ENCODE data around the gene STAT5B.

STAT5B gene

GRCh38 chr17:42260318-42260717 is 15.9 kb downstream of the STAT5B start:
- no peak for DNase-seq (ENCODE audit: extremely low read depth, low read depth)
- TF ChIP-seq CTCF (IDR thresholded peaks at IDR 0.05; ENCODE audit: low read depth, low read length, missing control alignments): no peak
- no peak overlapping the region for H3K4me3 ChIP-seq (replicated peaks; ENCODE audit: low read depth, low read length)

GRCh38 chr17:42255445-42255844 is 20.7 kb downstream of the STAT5B start:
- no peak overlapping the region for H3K4me3 ChIP-seq (replicated peaks; ENCODE audit: low read depth, low read length)
- no peak for DNase-seq (ENCODE audit: extremely low read depth, low read depth)
- no peak for TF ChIP-seq CTCF (IDR thresholded peaks at IDR 0.05; ENCODE audit: low read depth, low read length, missing control alignments)

- H3K4me3 ChIP-seq (replicated peaks; ENCODE audit: low read depth, low read length): no peak overlapping the region
- DNase-seq (ENCODE audit: extremely low read depth, low read depth): no peak
- TF ChIP-seq CTCF (IDR thresholded peaks at IDR 0.05; ENCODE audit: low read depth, low read length, missing control alignments): no peak
Measured at GRCh38 chr17:42253578-42253977, 22.6 kb downstream of the STAT5B start.

- H3K4me3 ChIP-seq (replicated peaks; ENCODE audit: low read depth, low read length): no peak overlapping the region
- DNase-seq (ENCODE audit: extremely low read depth, low read depth): no peak
- TF ChIP-seq CTCF (IDR thresholded peaks at IDR 0.05; ENCODE audit: low read depth, low read length, missing control alignments): no peak
Measured at GRCh38 chr17:42252597-42253550, 23.3 kb downstream of the STAT5B start.

- DNase-seq (ENCODE audit: extremely low read depth, low read depth): no peak
- TF ChIP-seq CTCF (IDR thresholded peaks at IDR 0.05; ENCODE audit: low read depth, low read length, missing control alignments): peak; percentile 30
- no peak overlapping the region for H3K4me3 ChIP-seq (replicated peaks; ENCODE audit: low read depth, low read length)
Measured at GRCh38 chr17:42251115-42251514, 25.1 kb downstream of the STAT5B start.

GRCh38 chr17:42249681-42250446 is 26.3 kb downstream of the STAT5B start:
- no peak for TF ChIP-seq CTCF (IDR thresholded peaks at IDR 0.05; ENCODE audit: low read depth, low read length, missing control alignments)
- no peak for DNase-seq (ENCODE audit: extremely low read depth, low read depth)
- H3K4me3 ChIP-seq (replicated peaks; ENCODE audit: low read depth, low read length): no peak overlapping the region

Data from HFF-Myc (cell line).